BJ (cell line): ENCODE measurements around the gene C14orf180. TPM values are rescaled to one million over a fixed set of nuclear protein-coding genes. Genes with fewer than 3 reads are reported as not detected.

ENCODE experiments used
- CTCF ChIA-PET: fragments of 350-600 bp; formaldehyde crosslinking; extraction: SDS; loops from one replicate; lab custom pipeline; 2021; ENCODE audit warnings: antibody characterized with exemption, inconsistent platforms; lab: Yijun Ruan, JAX
- POLR2A ChIA-PET: fragments of 300-600 bp; sonication (Branson Sonifier 250); formaldehyde crosslinking; extraction: SDS; loops from one replicate; lab custom pipeline; 2021; ENCODE audit warnings: antibody characterized with exemption; lab: Charles Lee
- DNase-seq: peaks from one replicate; pipeline ENCODE4 v3.0.0-alpha.2; 2011; ENCODE audit warnings: low read depth
- H3K27me3 ChIP-seq: 2 replicates; pipeline ENCODE4 v1.6.0; 2011; ENCODE audit warnings: low read length; ENCODE audit not compliant: control insufficient read depth, insufficient read depth
- H3K36me3 ChIP-seq: 2 replicates; pipeline ENCODE4 v1.5.1; 2011; ENCODE audit warnings: low read length; ENCODE audit not compliant: control insufficient read depth, insufficient read depth
- H3K4me3 ChIP-seq: 2 replicates; pipeline ENCODE4 v1.5.1; 2011; ENCODE audit warnings: low read depth, mild to moderate bottlenecking, control low read depth, low read length
- polyA plus RNA-seq: library from polyadenylated mRNA; depleted of rRNA; stranded (reverse); fragments of >200 nt; gene quantifications from 2 replicates; pipeline ENCODE4 v1.2.3, GENCODE V29; 2011
- TF ChIP-seq, protein P1 (sequence below): IDR thresholded peaks from 2 replicates; pipeline ENCODE4 v1.5.1; 2011; ENCODE audit warnings: low read depth, mild to moderate bottlenecking, control low read depth, inconsistent platforms, low read length, moderate library complexity; ENCODE audit not compliant: insufficient read depth

The C14orf180 gene
- polyA plus RNA-seq, 1 experiment: not detected

DNA sequence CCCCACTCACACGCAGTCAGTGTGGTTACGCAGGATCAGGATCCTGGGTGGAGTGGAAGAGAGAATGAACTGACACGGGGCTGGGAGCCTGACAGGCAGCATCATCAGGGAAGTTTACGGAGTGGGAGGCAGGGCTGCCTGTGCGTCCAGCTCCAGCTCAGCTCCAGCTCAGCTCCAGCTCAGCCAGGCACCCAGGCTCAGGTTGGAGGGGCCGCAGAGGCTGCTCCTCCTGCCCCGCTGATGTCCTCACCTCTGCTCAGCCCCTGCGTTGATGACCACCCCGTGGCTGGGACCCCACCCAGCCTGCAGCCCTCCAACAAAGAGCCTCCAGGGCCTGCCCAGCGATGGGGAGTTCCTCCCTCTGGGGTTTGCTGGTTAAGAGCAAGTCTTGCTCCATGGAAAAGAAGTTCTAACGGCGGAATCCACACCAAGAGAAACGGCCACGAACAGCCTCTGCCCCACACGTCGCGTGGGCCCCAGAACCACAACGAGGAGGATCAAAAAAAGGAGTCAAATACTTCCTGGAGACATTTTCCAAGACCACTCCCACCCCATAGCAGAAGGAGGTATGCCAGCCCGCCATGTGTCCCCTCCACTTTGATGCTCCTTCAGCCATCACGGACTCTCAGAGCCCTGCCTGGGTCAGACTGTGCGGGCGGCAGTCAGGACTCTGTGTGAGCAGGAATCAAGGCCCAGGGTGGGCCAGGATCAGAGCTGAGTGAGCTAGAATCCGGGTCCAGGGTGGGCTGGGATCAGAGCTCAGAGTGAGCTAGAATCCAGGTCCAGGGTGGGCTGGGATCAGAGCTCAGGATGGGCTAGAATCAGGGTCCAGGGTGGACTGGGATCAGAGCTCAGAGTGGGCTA lies 17.7 kb upstream of the C14orf180 start:
- CTCF ChIA-PET: interaction anchor here (0.7 kb wide), 1 partner anchor 415 kb away, joined by 4 read pairs; no protein-coding TSS in a partner anchor
- POLR2A ChIA-PET: no interaction called here
- Histone ChIP-seq H3K4me3 (no peak overlapping the region), H3K27me3 (no peaks in the 10 kb centered on the region), H3K36me3 (no peaks in the 10 kb centered on the region)
- no peak for DNase-seq
- TF ChIP-seq, protein P1, sequence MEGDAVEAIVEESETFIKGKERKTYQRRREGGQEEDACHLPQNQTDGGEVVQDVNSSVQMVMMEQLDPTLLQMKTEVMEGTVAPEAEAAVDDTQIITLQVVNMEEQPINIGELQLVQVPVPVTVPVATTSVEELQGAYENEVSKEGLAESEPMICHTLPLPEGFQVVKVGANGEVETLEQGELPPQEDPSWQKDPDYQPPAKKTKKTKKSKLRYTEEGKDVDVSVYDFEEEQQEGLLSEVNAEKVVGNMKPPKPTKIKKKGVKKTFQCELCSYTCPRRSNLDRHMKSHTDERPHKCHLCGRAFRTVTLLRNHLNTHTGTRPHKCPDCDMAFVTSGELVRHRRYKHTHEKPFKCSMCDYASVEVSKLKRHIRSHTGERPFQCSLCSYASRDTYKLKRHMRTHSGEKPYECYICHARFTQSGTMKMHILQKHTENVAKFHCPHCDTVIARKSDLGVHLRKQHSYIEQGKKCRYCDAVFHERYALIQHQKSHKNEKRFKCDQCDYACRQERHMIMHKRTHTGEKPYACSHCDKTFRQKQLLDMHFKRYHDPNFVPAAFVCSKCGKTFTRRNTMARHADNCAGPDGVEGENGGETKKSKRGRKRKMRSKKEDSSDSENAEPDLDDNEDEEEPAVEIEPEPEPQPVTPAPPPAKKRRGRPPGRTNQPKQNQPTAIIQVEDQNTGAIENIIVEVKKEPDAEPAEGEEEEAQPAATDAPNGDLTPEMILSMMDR: no peak

DNA sequence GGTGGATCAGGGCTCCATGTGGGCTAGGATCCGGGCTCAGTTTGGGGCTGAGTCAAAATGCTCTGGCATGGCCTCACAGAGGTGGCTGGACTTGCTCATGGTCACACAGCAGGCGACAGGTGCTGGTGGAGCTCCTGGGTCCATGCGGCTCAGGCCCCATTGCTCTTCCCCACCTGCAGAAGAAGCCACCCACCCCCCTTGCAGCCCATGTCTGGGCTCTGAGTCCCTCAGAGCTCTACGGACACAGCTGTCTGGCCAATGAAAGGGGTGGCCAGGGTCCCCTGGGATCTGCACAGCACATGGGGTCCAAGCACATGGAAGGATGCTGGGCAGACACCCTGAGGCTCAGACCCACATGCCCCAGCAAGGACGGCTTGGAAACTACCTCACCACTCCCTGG lies 17.0 kb upstream of the C14orf180 start:
- H3K4me3 ChIP-seq: no peak overlapping the region
- CTCF ChIA-PET: interaction anchor here (0.7 kb wide), 1 partner anchor 416 kb away, joined by 4 read pairs; no protein-coding TSS in a partner anchor
- no peak for DNase-seq
- no peaks in the 10 kb centered on the region for H3K36me3 ChIP-seq
- TF ChIP-seq, protein P1: no peak
- H3K27me3 ChIP-seq: no peaks in the 10 kb centered on the region
- POLR2A ChIA-PET: no interaction called here

DNA sequence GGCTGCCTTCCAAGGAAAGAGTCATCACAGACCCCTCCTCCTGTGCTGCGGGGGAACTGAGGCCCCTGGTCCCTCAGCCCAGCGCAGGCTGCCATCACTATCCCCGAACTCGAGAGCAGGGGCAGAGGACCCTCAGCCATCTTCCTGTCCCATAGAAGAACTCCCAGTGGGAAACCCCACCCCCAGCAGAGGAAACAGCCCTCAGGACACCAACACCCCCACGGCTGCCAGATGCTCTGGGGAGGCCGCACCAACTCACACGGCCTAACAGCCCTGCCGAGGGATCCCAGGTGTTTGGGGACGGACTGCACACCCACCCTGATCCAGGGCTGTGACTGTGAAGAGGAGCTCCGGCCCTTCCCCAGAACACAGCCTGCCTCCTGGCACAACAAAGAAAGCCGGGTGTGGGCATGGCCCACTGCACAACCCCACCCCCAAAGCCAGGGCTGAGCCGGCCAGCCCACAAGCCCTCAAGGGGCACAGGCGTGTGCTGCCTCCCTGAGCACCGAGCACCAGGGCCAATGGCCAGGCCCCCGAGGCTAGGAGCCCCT lies 16.3 kb upstream of the C14orf180 start:
- H3K4me3 ChIP-seq: no peak overlapping the region
- TF ChIP-seq, protein P1: no peak
- POLR2A ChIA-PET: no interaction called here
- DNase-seq: no peak
- CTCF ChIA-PET: interaction anchor here (1.3 to 3.6 kb wide), 10 partner anchors 12 to 485 kb away, joined by 3 to 28 read pairs (median 4); no protein-coding TSS in a partner anchor
- H3K27me3 ChIP-seq: no peaks in the 10 kb centered on the region
- H3K36me3 ChIP-seq: no peaks in the 10 kb centered on the region

DNA sequence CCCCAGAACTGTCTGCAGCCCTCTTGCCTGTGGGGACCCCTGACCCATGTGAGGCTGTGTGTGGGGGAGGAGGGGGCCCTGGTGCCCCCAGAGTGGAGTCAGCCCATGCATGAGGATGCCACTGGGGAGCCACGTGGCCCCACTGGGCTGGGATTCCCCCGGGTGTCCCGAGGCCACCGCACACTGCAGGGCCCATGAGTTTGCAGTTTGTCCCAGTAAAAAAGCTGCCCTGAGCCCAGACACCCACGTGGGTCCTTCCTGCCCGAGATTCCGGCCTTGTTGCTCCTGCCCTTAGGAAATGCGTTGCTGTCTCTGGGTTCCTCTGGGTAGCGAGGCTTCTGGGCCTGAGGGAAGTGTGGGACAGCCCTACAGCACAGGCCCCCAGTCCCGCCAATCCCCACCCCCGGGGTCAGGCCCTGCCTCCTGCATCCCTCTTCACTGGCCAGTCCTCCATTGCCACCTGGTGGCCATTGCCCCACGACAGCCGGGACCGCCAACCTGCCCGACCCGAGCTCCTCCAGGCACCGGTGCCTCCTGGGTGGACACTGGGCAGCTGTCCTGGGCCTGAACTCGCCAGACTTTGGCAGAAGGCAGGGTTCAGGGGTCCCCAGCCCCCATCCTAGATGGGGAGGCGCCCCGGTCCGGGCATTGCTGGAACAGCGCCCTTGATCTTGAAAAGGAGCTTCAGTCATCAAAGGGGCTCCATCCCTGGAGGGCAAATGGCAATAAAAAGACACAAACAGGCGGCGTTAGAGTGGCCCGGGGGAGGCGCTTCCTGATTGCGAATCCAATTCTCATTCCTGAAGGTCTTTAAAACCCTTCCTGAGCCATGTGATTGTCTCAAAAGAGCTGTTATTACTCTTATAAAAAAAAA lies 15.6 kb upstream of the C14orf180 start:
- ChIA-PET POLR2A (no interaction called here), CTCF (interaction anchor here (0.6 to 3.6 kb wide), 27 partner anchors 10 to 493 kb away, joined by 3 to 28 read pairs (median 4); partner anchors contain the start of gene C14orf180)
- no peaks in the 10 kb centered on the region for H3K36me3 ChIP-seq
- H3K27me3 ChIP-seq: no peaks in the 10 kb centered on the region
- no peak for DNase-seq
- no peak overlapping the region for H3K4me3 ChIP-seq
- TF ChIP-seq, protein P1: peak; percentile 86
